GM18526 (cell line): Measurements from ENCODE around the gene AP1B1.

ENCODE experiments used
- POLR2A ChIP-seq: IDR thresholded peaks from 3 replicates; pipeline ENCODE4 v1.6.1; 2011; ENCODE audit not compliant: insufficient read length; ENCODE audit errors: extremely low read depth

AP1B1 gene

DNA sequence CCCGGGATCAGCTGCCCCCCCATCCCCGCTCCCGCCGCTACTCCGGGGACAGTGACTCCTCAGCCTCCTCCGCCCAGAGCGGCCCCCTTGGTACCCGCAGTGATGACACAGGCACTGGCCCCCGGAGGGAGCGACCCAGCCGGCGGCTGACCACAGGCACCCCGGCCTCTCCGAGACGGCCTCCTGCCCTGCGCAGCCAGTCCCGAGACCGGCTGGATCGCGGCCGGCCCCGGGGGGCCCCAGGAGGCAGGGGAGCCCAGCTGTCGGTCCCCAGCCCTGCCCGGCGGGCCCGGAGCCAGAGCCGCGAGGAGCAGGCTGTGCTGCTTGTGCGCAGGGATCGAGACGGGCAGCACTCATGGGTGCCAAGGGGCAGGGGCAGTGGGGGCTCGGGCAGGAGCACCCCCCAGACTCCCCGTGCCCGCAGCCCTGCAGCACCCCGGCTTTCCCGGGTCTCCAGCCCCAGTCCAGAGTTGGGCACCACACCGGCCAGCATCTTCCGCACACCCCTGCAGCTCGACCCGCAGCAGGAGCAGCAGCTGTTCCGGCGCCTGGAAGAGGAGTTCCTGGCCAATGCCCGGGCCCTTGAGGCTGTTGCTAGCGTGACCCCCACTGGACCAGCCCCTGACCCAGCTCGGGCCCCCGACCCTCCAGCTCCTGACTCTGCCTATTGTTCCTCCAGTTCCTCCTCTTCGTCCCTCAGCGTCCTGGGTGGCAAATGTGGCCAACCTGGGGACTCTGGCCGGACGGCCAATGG lies 76.7 kb downstream of the AP1B1 start:
- no peak for TF ChIP-seq POLR2A

DNA sequence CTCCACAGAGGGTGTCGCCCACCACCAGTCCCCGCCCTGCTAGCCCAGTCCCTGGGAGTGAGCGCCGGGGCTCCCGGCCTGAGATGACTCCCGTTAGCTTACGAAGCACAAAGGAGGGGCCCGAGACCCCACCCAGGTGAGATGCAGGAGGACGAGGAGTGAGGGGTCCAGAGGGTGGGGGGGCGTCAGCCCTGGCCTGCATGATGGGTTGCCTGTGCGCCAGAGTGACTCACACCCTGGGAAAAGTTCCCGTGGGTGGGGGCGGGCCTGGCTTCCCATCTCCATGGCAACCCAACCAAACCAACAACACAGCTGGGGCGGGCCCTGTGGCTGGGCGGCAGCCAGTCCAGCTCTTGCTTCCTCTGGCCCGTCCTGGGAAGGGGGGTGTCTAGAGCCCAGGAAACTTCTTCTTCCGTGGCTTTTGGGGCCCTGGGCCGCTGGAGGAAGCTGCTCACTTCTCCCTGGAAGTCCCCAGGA lies 77.5 kb downstream of the AP1B1 start:
- TF ChIP-seq POLR2A, result no peak

DNA sequence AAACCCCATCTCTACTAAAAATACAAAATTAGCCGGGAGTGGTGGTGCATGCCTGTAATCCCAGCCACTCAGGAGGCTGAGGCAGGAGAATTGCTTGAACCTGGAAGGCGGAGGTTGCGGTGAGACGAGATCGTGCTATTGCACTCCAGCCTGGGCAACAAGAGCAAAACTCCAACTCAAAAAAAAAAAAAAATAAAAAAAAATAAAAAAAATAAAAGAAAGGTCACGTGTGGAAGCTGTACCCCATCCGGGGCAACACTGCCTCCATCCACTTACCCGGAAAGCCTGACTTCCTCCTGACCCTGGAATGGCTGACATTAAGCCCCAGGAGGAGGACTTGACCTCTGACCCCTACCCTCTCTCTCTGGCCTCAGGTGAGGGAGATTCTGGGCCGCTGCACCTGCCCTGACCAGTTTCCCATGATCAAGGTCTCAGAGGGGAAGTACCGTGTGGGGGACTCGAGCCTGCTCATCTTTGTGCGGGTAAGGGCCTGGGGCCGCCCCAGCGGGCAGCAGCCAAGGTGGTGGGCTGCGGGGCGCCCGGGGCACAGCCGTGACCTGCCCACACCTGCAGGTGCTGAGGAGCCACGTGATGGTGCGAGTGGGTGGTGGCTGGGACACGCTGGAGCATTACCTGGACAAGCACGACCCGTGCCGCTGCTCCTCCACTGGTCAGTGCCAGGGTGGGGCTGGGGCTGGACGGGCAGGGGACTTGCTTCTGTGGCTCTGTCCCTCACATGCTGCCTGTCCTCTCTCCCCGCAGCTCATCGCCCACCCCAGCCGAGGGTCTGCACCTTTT lies 78.1 kb downstream of the AP1B1 start:
- TF ChIP-seq POLR2A, result no peak

DNA sequence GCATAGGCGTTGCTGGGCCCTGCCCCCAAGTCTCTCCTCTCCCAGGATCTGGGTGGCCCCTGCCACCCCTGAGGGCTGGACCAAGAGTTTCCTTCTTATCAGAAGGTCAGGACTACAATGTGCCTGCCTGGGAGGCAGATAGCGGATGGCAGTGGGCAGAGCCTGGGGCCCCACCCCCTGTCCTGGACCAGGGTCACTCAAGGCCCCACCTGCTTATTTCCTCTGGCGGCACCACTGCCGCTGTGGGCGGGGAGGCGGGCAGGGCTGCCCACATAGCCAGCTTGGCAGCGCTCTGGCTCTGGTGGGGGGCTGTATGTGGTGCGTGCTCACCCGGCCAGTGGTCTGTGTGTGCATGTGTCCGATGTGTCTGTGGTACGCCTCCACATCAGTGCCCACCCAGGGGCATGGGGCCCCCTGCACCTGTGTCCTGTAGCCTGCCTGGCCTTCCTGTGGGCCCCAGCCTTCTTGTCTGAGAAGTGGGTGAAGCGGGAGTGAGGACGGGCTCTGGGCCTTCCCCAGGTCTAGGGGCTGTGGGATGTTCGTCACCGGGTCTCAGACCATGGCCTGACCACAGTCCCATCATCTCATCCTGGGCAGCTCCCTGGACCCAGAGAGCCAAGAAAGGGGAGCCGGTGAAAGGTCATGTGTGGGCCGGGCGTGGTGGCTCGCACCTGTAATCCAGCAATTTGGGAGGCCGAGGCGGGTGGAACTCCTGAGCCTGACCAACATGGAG lies 78.9 kb downstream of the AP1B1 start:
- TF ChIP-seq POLR2A, result no peak

DNA sequence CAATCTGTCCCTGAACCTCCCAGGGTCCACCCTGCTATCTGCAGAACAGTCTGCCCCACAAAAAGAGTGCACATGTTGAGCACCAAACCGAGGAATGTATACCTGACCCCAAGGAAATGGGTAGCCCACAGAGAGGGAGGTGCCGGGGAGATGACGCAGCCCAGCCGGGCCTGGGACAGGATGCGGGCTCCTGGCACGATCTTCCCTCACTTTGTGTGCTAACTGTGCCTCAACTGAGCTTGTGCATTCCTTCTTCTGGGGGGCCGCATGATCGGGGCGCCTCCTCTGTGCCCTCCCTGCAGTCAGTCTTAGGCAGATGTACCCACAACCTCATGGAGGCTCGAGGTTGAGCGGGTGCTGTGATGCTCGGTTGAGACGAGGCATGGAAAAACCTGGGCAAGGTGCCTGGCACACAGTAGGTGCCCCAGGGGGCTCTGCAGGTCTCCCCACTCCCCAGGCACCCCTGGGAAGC lies 79.5 kb downstream of the AP1B1 start:
- TF ChIP-seq POLR2A, result no peak

DNA sequence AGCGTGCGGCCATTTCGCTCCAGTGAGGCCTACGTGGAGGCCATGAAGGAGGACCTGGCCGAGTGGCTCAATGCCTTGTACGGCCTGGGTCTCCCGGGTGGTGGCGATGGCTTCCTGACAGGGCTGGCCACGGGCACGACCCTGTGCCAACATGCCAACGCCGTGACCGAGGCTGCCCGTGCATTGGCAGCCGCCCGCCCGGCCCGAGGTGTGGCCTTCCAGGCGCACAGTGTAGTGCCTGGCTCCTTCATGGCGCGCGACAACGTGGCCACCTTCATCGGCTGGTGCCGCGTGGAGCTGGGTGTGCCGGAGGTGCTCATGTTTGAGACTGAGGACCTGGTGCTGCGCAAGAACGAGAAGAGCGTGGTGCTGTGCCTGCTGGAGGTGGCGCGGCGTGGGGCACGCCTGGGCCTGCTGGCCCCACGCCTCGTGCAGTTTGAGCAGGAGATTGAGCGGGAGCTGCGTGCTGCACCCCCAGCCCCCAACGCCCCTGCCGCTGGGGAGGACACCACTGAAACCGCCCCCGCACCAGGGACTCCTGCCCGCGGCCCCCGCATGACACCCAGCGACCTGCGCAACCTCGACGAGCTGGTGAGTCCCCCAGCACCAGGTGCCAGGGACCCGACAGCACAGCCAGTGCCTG lies 80.1 kb downstream of the AP1B1 start:
- TF ChIP-seq POLR2A, result no peak

DNA sequence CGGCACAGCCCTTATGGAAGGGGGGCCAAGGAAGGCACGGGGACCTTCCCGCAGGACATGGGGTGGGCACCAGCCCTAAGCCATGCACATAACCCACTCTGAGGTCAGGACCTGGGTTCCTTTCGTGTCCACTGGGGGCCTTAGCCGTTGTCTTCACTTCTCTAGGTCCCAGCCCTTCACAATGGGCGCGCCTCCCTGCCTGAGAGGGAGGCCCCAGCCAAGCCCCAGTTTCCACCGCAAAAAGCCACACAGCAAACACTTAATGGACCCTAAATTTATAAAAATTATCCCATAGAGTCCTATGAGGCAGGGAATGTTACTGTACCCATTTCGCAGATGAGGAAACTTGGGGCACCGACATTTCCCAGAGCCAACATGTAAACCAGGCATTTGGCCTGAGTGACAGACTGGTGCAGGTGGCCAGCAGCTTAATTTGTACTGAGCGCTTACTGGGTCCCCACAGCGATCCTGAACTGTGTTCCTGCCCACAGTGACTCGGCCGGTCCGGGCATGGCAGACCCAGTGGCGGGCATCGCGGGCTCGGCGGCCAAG lies 80.7 kb downstream of the AP1B1 start:
- no peak for TF ChIP-seq POLR2A

DNA sequence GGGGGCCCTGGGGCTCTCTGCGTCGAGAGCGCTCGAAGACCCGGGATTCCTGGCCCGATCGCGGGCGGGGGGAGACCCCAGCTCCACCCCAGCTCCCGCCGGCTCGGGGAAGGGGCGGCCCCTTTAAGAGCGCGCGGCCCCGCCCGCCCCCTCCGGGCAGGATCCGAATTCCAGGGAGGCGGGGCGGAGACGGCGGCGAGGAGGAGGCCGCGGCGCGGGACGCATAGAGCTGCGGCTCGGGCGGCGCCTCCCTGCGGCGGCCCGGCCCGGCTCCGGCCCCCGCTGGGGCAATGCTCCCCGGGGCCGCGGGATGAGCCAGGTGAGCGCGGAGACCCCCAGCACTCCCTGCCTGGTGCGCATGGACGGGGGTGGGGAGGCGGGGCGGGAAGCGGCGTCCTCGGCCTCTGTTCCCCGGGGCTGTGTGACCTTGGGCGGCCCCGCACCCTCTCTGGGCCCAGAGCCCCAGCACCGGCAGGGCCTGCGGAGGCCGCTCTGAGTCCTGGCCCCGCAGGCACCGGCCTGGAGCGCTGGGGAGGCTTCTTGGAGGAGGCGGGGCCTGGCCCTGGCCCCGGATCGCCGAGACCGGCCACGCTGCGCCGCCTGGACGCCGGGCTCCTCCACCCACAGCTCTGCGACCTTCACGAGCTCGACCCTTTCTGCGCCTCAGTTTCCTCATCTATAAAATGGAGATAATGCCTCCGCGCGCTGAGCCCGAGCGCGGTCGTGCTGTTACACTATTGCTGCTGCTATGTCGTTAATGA lies 81.4 kb downstream of the AP1B1 start:
- TF ChIP-seq POLR2A, result no peak

DNA sequence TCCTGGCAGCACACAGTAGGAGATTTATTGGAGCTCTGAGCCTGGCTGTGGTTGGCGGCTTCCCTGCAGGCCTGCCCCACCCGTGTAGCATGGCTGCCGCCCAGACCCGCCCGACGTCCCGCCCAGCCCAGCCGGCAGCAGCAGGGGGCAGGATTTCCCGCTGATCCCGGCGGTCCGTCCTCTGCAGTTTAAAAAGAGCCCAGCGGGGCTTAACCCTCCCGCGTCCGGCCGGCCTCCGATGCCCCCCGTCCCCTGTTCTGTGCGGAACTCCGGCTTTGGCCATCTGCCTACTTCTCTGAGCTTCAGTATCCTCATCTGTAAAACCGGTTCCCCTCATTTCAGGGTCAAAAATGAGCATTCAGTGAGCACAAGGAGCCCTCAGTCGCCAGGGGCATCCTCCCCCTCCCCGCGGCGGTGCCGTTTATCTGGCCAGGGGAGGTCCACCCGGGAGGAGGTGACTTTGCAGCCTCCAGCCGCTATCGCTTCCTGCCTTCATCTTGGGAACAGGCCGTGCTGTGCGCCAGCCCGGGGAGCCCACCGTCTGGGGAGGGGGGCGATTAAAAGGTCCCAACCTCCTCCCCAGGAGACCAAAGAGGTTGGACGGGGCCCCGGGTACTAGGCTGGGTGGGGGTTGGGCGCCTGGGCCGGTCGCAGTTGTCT lies 82.1 kb downstream of the AP1B1 start, which contains the start of gene GAS2L1:
Gene GAS2L1, plus strand, starts transcription at position 476 of the 660 bp plus-strand sequence. CDS start 1,456 bp downstream, outside the sequence.
- TF ChIP-seq POLR2A, result no peak

DNA sequence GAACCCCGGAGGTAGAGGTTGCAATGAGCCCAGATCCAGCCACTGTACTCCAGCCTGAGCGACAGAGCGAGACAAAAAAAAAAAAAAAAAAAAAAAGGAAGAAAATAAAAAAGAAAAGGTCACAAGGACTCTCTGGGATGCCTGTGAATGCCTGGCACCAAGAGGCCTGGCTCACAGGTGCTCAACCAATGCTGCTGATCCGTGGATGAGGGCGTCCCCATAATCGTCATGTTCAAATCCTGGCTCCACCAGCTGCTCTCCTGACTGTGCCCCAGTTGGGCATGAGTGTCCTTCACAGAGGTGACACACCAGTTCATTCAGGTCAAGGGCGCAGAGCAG lies 82.6 kb downstream of the AP1B1 start:
- TF ChIP-seq POLR2A, result no peak

DNA sequence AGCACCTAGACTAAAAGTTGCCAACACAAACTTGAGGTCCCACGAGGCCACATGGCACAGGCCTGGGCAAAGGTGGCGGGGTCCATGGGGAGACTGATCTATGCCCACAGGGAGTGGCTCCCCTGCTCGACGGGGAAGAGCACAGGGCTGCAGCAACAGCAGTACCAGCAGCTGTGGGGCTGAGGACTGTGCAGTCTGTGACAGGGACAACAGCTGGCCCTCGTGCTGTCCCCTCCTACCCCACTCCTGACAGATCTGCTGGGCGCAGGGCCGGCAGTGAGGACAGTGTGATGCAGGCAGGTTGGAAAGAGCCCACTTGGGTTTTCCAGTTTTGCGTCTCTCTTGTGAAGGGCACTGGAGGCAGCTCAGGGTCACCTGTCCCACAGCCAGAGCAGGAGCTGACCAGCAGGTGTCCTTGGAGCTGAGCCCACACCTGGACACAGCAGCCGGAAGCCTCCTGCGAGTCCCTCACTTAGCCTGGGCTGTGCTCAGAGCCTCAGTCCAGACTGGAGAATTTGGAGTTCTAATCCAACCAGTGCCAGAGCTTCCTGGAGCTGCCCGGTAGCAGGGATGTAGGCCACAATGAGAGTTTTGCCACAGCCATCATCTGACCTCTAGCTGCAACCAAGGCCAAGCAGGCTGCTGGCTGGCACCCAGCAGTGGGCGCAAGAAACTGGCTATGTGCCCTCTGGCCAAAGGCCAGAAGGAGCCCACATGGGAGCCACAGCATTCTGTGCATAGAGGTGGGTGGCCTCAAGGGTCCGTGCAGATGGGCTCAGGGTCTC lies 85.5 kb downstream of the AP1B1 start:
- no peak for TF ChIP-seq POLR2A

DNA sequence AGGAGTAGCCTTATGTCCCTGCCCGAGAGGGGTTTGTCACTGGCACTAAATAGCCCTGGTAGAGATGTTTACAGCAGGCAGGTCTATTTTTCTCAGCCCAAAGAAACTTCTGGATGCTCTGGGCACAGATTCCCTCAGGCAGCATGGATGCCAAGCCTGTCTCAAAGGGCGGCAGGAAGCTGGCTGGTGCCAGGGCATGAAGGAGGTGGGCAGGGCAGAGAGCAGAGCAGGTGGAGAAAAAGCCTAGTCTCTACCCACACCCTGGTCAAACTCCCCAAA lies 86.0 kb downstream of the AP1B1 start:
- TF ChIP-seq POLR2A, result no peak

DNA sequence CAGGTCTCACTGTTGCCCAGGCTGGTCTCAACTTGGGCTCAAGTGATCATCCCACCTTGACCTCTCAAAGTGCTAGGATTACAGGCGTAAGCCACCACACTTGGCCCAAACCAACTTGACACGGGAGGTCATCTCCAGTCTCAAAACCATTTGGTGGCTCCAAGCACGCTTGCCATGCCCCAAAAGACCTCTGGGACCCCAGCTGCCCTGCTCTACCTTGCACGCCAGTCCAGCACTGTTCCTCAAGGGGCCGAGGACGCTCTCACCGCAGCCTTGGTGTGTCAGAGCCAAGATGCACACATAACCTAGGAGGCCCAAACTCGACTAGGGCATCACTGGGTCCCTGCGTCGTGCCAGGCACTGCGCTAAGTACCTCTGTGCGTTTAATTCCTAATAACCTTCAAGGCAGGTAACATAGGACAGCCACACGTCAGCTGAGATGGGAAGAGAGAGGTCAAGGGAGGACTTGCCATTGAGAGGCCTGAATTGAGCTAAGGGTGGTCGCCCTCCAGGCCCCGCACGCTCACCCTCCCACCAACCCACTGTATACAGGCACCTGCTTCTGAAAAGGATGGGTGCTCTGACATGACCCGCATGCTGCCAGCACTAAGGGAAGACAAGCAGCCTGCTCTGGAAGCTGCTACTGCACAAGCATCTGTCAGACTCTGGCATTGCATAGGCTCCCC lies 86.5 kb downstream of the AP1B1 start:
- no peak for TF ChIP-seq POLR2A
